Panc1 (cell line): ENCODE results near the gene DDX31. TPM values are rescaled to one million over a fixed set of nuclear protein-coding genes. Genes with fewer than 3 reads are reported as not detected.

Experiments
- ATAC-seq: fragments of 200-7000 bp; cut with Tn5 transposase; 2 replicates; pipeline ENCODE4 v1.9.1; 2020; ENCODE audit warnings: mild to moderate bottlenecking, moderate library complexity
- BruUV-seq: library from RNA; stranded (reverse); fragments of 400-500 nt; replicated peaks from 2 replicates; lab custom pipeline; 2021; lab: Mats Ljungman, UMichigan
- CTCF ChIA-PET: fragments of 300-600 bp; sonication (Branson Sonifier 250); formaldehyde crosslinking; loops from one replicate; lab custom pipeline; 2022; ENCODE audit warnings: antibody characterized with exemption; lab: Charles Lee
- POLR2A ChIA-PET: fragments of 300-600 bp; sonication (Branson Sonifier 250); formaldehyde crosslinking; loops from one replicate; lab custom pipeline; 2022; ENCODE audit warnings: antibody characterized with exemption; lab: Charles Lee
- DNase-seq: peaks from one replicate; pipeline ENCODE4 v3.0.0-alpha.2; 2010; ENCODE audit warnings: low read depth, low spot score
- H3K27ac ChIP-seq: 2 replicates; pipeline ENCODE4 v1.5.1; 2011; ENCODE audit warnings: mild to moderate bottlenecking, low read length, inconsistent platforms
- H3K27me3 ChIP-seq: fragments of 200-500 bp; sonication (Bioruptor generic); 2 replicates; pipeline ENCODE4 v1.6.0; 2014; ENCODE audit warnings: low read length, inconsistent platforms; ENCODE audit not compliant: control insufficient read depth, insufficient read depth
- H3K36me3 ChIP-seq: fragments of 200-500 bp; sonication (Bioruptor generic); 2 replicates; pipeline ENCODE4 v1.5.1; 2014; ENCODE audit warnings: inconsistent platforms, mild to moderate bottlenecking, low read length, moderate library complexity; ENCODE audit not compliant: control insufficient read depth, insufficient read depth
- H3K4me1 ChIP-seq: 2 replicates; pipeline ENCODE4 v1.5.1; 2011; ENCODE audit warnings: inconsistent platforms, mild to moderate bottlenecking, low read length, moderate library complexity; ENCODE audit not compliant: control insufficient read depth, insufficient read depth
- H3K4me3 ChIP-seq, 2 experiments: 2 replicates each; pipeline ENCODE4 v1.5.1; 2011 to 2012; ENCODE audit warnings: low read depth in 2 of 2, low read length in 2 of 2, mild to moderate bottlenecking in 2 of 2, inconsistent platforms in 1 of 2, moderate library complexity in 1 of 2
- H3K9me3 ChIP-seq: fragments of 200-500 bp; sonication (Bioruptor generic); 2 replicates; pipeline ENCODE4 v1.5.1; 2014; ENCODE audit warnings: low read depth, mild to moderate bottlenecking, inconsistent platforms, low read length, moderate library complexity; ENCODE audit not compliant: control insufficient read depth, insufficient read depth
- CTCF ChIP-seq: fragments of 450-650 bp; IDR thresholded peaks from 2 replicates; pipeline ENCODE4 v1.5.1; 2017; ENCODE audit warnings: mild to moderate bottlenecking
- POLR2AphosphoS5 ChIP-seq: IDR thresholded peaks from 2 replicates; pipeline ENCODE4 v1.6.1; 2012; ENCODE audit warnings: mild to moderate bottlenecking, low read depth, low read length, moderate library complexity
- REST ChIP-seq, 2 experiments: IDR thresholded peaks; 2 replicates each; pipeline ENCODE4 v1.6.1; 2011 to 2012; ENCODE audit warnings: low read depth in 2 of 2, control low read depth in 1 of 2, low read length in 1 of 2, mild to moderate bottlenecking in 1 of 2, moderate library complexity in 1 of 2; ENCODE audit not compliant: insufficient read depth in 1 of 2
- SIN3A ChIP-seq: IDR thresholded peaks from 2 replicates; pipeline ENCODE4 v1.6.1; 2012; ENCODE audit warnings: low read depth, mild to moderate bottlenecking, low read length, moderate library complexity, borderline replicate concordance; ENCODE audit not compliant: insufficient read depth
- TCF7L2 ChIP-seq: IDR thresholded peaks from 2 replicates; pipeline ENCODE4 v1.6.1; 2011; ENCODE audit warnings: mild to moderate bottlenecking, low read depth, low read length, inconsistent platforms
- in situ Hi-C: cut with HindIII; loops from 2 replicates; pipeline ENCODE4 v1.10.0; 2016; ENCODE audit warnings: low sequenced_read_pairs, low pct_unique_long_range_greater_than_20kb
- intact Hi-C: fragments of 100-400 bp; cut with micrococcal nuclease; formaldehyde crosslinking; loops from one replicate; pipeline ENCODE4 v1.10.0; 2022; ENCODE audit not compliant: unreplicated experiment
- total RNA-seq: library from RNA; stranded (reverse); gene quantifications from one replicate; pipeline ENCODE4 v1.2.1, GENCODE V29; 2021; ENCODE audit not compliant: unreplicated experiment

Gene DDX31
- total RNA-seq, 1 experiment from 2014 or later = 17.5 TPM

GRCh38 chr9:132647355-132647754, 22.4 kb downstream of the DDX31 start:
- Histone ChIP-seq H3K27me3 (no peaks in the 10 kb centered on the region), H3K4me1 (no peaks in the 10 kb centered on the region), H3K9me3 (no peaks in the 10 kb centered on the region), H3K4me3 (no peak overlapping the region), H3K27ac (no peak overlapping the region), H3K36me3 (peaks cover 31% of the 10 kb centered on the region)
- POLR2A ChIA-PET = no interaction called here
- BruUV-seq = no TSS peak
- ATAC-seq (no peak), DNase-seq (no peak)
- CTCF ChIA-PET = no interaction called here
- TF ChIP-seq SIN3A (no peak), REST (IDR thresholded peaks at IDR 0.05; ENCODE audit: insufficient read depth in 1 of 2, low read depth in 2 of 2, low read length in 1 of 2) (no peak), CTCF (no peak), TCF7L2 (no peak), POLR2AphosphoS5 (no peak)
- in situ Hi-C loops (no loop called here), intact Hi-C loops (no loop called here)

GRCh38 chr9:132646726-132647125, 23.1 kb downstream of the DDX31 start:
- Histone ChIP-seq H3K27me3 (no peaks in the 10 kb centered on the region), H3K4me1 (no peaks in the 10 kb centered on the region), H3K27ac (no peak overlapping the region), H3K36me3 (peaks cover 31% of the 10 kb centered on the region), H3K9me3 (no peaks in the 10 kb centered on the region), H3K4me3 (no peak overlapping the region)
- ChIA-PET POLR2A (no interaction called here), CTCF (no interaction called here)
- intact Hi-C loops (no loop called here), in situ Hi-C loops (no loop called here)
- TF ChIP-seq TCF7L2 = no peak
- no peak for TF ChIP-seq SIN3A
- TF ChIP-seq CTCF = no peak
- TF ChIP-seq POLR2AphosphoS5 = no peak
- no peak for TF ChIP-seq REST (IDR thresholded peaks at IDR 0.05; ENCODE audit: insufficient read depth in 1 of 2, low read depth in 2 of 2, low read length in 1 of 2)
- DNase-seq = no peak
- no peak for ATAC-seq
- no TSS peak for BruUV-seq
